HG03103 (cell line): ENCODE results near the gene PDLIM1.

ENCODE experiments used
- ATAC-seq: cut with Tn5 transposase; IDR thresholded peaks from one replicate; pipeline ENCODE4 v1.9.1; 2021; ENCODE audit warnings: low read depth; ENCODE audit not compliant: unreplicated experiment

PDLIM1 gene

GRCh38 chr10:95315509-95315908 lies 24.7 kb upstream of the PDLIM1 start:
- ATAC-seq, result no peak

GRCh38 chr10:95314192-95314918 lies 23.6 kb upstream of the PDLIM1 start:
- ATAC-seq, result no peak

- no peak for ATAC-seq
Observed at GRCh38 chr10:95312986-95313495, 22.2 kb upstream of the PDLIM1 start.

GRCh38 chr10:95312257-95312656 lies 21.5 kb upstream of the PDLIM1 start:
- ATAC-seq, result no peak

GRCh38 chr10:95309958-95310357 lies 19.2 kb upstream of the PDLIM1 start:
- ATAC-seq, result no peak

- no peak for ATAC-seq
Observed at GRCh38 chr10:95308389-95309302, 17.8 kb upstream of the PDLIM1 start.

- ATAC-seq, result no peak
Observed at GRCh38 chr10:95306851-95307250, 16.0 kb upstream of the PDLIM1 start.

- ATAC-seq, result no peak
Observed at GRCh38 chr10:95306318-95306650, 15.5 kb upstream of the PDLIM1 start.

GRCh38 chr10:95305606-95306317 lies 15.0 kb upstream of the PDLIM1 start:
- ATAC-seq, result no peak

GRCh38 chr10:95304976-95305375 lies 14.2 kb upstream of the PDLIM1 start:
- no peak for ATAC-seq

GRCh38 chr10:95304463-95304862 lies 13.7 kb upstream of the PDLIM1 start:
- ATAC-seq, result no peak

GRCh38 chr10:95303950-95304349 lies 13.1 kb upstream of the PDLIM1 start:
- ATAC-seq, result no peak

- ATAC-seq, result no peak
Observed at GRCh38 chr10:95303535-95303934, 12.7 kb upstream of the PDLIM1 start.

- ATAC-seq, result no peak
Observed at GRCh38 chr10:95300022-95300539, 9.3 kb upstream of the PDLIM1 start.

- ATAC-seq, result peak; percentile 37
Observed at GRCh38 chr10:95297402-95297801, 6.6 kb upstream of the PDLIM1 start.

GRCh38 chr10:95296764-95297163 lies 6.0 kb upstream of the PDLIM1 start:
- ATAC-seq, result no peak

- ATAC-seq, result peak; percentile 73
Observed at GRCh38 chr10:95295031-95295755, 4.4 kb upstream of the PDLIM1 start.

GRCh38 chr10:95293631-95294030 lies 2.8 kb upstream of the PDLIM1 start:
- ATAC-seq, result no peak

GRCh38 chr10:95291365-95292039 lies 699 bp upstream of the PDLIM1 start:
- ATAC-seq, result no peak
